RWPE2 (cell line): ENCODE measurements around the gene DOP1A.
A peak's percentile ranks its signal among the peaks of the same experiment; 100 is the strongest.

Experiments used
- ATAC-seq: fragments of 200-7000 bp; cut with Tn5 transposase; 3 replicates; pipeline ENCODE4 v1.9.1; 2021; ENCODE audit warnings: low read depth
- DNase-seq: peaks from one replicate; pipeline ENCODE4 v3.0.0-alpha.2; 2020; ENCODE audit warnings: low spot score
- H3K27ac ChIP-seq: fragments of 450-650 bp; 2 replicates; pipeline ENCODE4 v1.5.1; 2017; ENCODE audit warnings: mild to moderate bottlenecking; ENCODE audit not compliant: poor library complexity, severe bottlenecking
- H3K27me3 ChIP-seq: fragments of 250-450 bp; sonication (Bioruptor Pico); 2 replicates; pipeline ENCODE4 v1.5.1; 2021; ENCODE audit warnings: mild to moderate bottlenecking, moderate library complexity; ENCODE audit not compliant: insufficient read depth, poor library complexity, severe bottlenecking
- H3K36me3 ChIP-seq: fragments of 250-450 bp; sonication (Bioruptor Pico); 2 replicates; pipeline ENCODE4 v1.5.1; 2020; ENCODE audit warnings: low read depth, mild to moderate bottlenecking, moderate library complexity
- H3K4me1 ChIP-seq: fragments of 250-450 bp; sonication (Bioruptor Pico); 2 replicates; pipeline ENCODE4 v1.5.1; 2021; ENCODE audit warnings: mild to moderate bottlenecking, moderate library complexity; ENCODE audit not compliant: insufficient read depth, poor library complexity, severe bottlenecking
- H3K4me3 ChIP-seq: fragments of 250-450 bp; sonication (Bioruptor Pico); 2 replicates; pipeline ENCODE4 v1.5.1; 2021; ENCODE audit warnings: mild to moderate bottlenecking, moderate library complexity; ENCODE audit not compliant: severe bottlenecking
- H3K9me3 ChIP-seq: fragments of 250-450 bp; sonication (Bioruptor Pico); 2 replicates; pipeline ENCODE4 v1.5.1; 2021; ENCODE audit warnings: mild to moderate bottlenecking, moderate library complexity; ENCODE audit not compliant: severe bottlenecking
- CTCF ChIP-seq: fragments of 450-650 bp; IDR thresholded peaks from one replicate; pipeline ENCODE4 v1.5.1; 2017; ENCODE audit warnings: mild to moderate bottlenecking, moderate library complexity; ENCODE audit not compliant: poor library complexity, severe bottlenecking

The DOP1A gene

GRCh38 chr6:83072726-83073125 is 5.3 kb downstream of the DOP1A start:
- peaks cover 38% of the 10 kb centered on the region for H3K4me1 ChIP-seq
- H3K27ac ChIP-seq: peak overlapping the region; percentile 76
- no peak overlapping the region for H3K4me3 ChIP-seq
- H3K27me3 ChIP-seq: no peaks in the 10 kb centered on the region
- no peak for TF ChIP-seq CTCF
- DNase-seq (no peak), ATAC-seq (no peak)
- H3K36me3 ChIP-seq: no peaks in the 10 kb centered on the region
- no peaks in the 10 kb centered on the region for H3K9me3 ChIP-seq

- H3K4me3 ChIP-seq: no peak overlapping the region
- ATAC-seq (no peak), DNase-seq (no peak)
- no peaks in the 10 kb centered on the region for H3K27me3 ChIP-seq
- H3K9me3 ChIP-seq: no peaks in the 10 kb centered on the region
- H3K36me3 ChIP-seq: no peaks in the 10 kb centered on the region
- H3K27ac ChIP-seq: no peak overlapping the region
- no peak for TF ChIP-seq CTCF
- peaks cover 38% of the 10 kb centered on the region for H3K4me1 ChIP-seq
Observed at GRCh38 chr6:83073615-83074014, 6.1 kb downstream of the DOP1A start.

- Histone ChIP-seq H3K4me1 (no peaks in the 10 kb centered on the region), H3K27me3 (no peaks in the 10 kb centered on the region), H3K9me3 (no peaks in the 10 kb centered on the region), H3K4me3 (no peak overlapping the region), H3K36me3 (no peaks in the 10 kb centered on the region), H3K27ac (no peak overlapping the region)
- no peak for ATAC-seq
- TF ChIP-seq CTCF: no peak
- no peak for DNase-seq
Observed at GRCh38 chr6:83083476-83083875, 16.0 kb downstream of the DOP1A start.

GRCh38 chr6:83086751-83087150 is 19.3 kb downstream of the DOP1A start:
- TF ChIP-seq CTCF: no peak
- no peak for ATAC-seq
- H3K36me3 ChIP-seq: no peaks in the 10 kb centered on the region
- DNase-seq: no peak
- no peaks in the 10 kb centered on the region for H3K27me3 ChIP-seq
- H3K9me3 ChIP-seq: no peaks in the 10 kb centered on the region
- no peak overlapping the region for H3K4me3 ChIP-seq
- H3K4me1 ChIP-seq: no peaks in the 10 kb centered on the region
- H3K27ac ChIP-seq: no peak overlapping the region

GRCh38 chr6:83092756-83093399 is 25.4 kb downstream of the DOP1A start:
- no peak for TF ChIP-seq CTCF
- Histone ChIP-seq H3K4me3 (no peak overlapping the region), H3K27me3 (no peaks in the 10 kb centered on the region), H3K4me1 (peaks cover 6% of the 10 kb centered on the region), H3K9me3 (no peaks in the 10 kb centered on the region), H3K27ac (no peak overlapping the region), H3K36me3 (no peaks in the 10 kb centered on the region)
- no peak; the same call in 2 of the 3 replicates for ATAC-seq
- DNase-seq: no peak
